OCI-LY7 (cell line): Measurements from ENCODE around the gene PPP2R5C. TPM values are rescaled to one million over a fixed set of nuclear protein-coding genes. Genes with fewer than 3 reads are reported as not detected.

ENCODE experiments used
- BruUV-seq: library from RNA; stranded (reverse); fragments of 400-500 nt; replicated peaks from 2 replicates; lab custom pipeline; 2021; lab: Mats Ljungman, UMichigan
- CTCF ChIA-PET: fragments of 300-600 bp; sonication (Branson Sonifier 250); formaldehyde crosslinking; loops from one replicate; lab custom pipeline; 2022; ENCODE audit warnings: antibody characterized with exemption; ENCODE audit not compliant: unreplicated experiment; lab: Charles Lee
- POLR2A ChIA-PET: fragments of 300-600 bp; sonication (Branson Sonifier 250); formaldehyde crosslinking; loops from one replicate; lab custom pipeline; 2022; ENCODE audit warnings: antibody characterized with exemption; lab: Charles Lee
- DNase-seq: peaks from one replicate; pipeline ENCODE4 v3.0.0-alpha.2; 2015; ENCODE audit warnings: low spot score
- H2AFZ ChIP-seq: fragments of 200-600 bp; sonication (generic), shearing (Covaris generic); 2 replicates; pipeline ENCODE4 v1.6.1; 2014; ENCODE audit warnings: mild to moderate bottlenecking, antibody characterized with exemption, low read length, moderate library complexity
- H3K27ac ChIP-seq: fragments of 200-600 bp; sonication (generic); 2 replicates; pipeline ENCODE4 v1.5.1; 2014; ENCODE audit warnings: mixed run types, low read depth, mild to moderate bottlenecking, moderate library complexity, low read length, inconsistent platforms; ENCODE audit not compliant: poor library complexity, severe bottlenecking
- H3K36me3 ChIP-seq: fragments of 200-600 bp; sonication (generic); 2 replicates; pipeline ENCODE4 v1.6.1; 2014; ENCODE audit warnings: mild to moderate bottlenecking, antibody characterized with exemption, low read length, moderate library complexity, mixed read lengths; ENCODE audit not compliant: insufficient read depth
- H3K4me1 ChIP-seq: fragments of 200-600 bp; sonication (generic); 2 replicates; pipeline ENCODE4 v1.5.1; 2014; ENCODE audit warnings: mild to moderate bottlenecking, low read length; ENCODE audit not compliant: insufficient read depth, poor library complexity, severe bottlenecking
- H3K4me2 ChIP-seq: fragments of 200-600 bp; sonication (generic); 2 replicates; pipeline ENCODE4 v1.6.1; 2014; ENCODE audit warnings: mild to moderate bottlenecking, low read length
- H3K4me3 ChIP-seq: fragments of 200-600 bp; sonication (generic); 2 replicates; pipeline ENCODE4 v1.5.1; 2014; ENCODE audit warnings: mild to moderate bottlenecking, low read depth, low read length; ENCODE audit not compliant: poor library complexity, severe bottlenecking
- H3K79me2 ChIP-seq: fragments of 200-600 bp; sonication (generic); 2 replicates; pipeline ENCODE4 v1.6.1; 2016; ENCODE audit warnings: low read depth, mild to moderate bottlenecking, low read length, moderate library complexity, mixed read lengths; ENCODE audit not compliant: insufficient read depth
- H3K9me2 ChIP-seq: fragments of 200-600 bp; sonication (generic); 2 replicates; pipeline ENCODE4 v1.6.1; 2016; ENCODE audit warnings: mild to moderate bottlenecking, low read length, mixed read lengths; ENCODE audit not compliant: insufficient read depth
- H3K9me3 ChIP-seq: fragments of 200-600 bp; sonication (generic); 2 replicates; pipeline ENCODE4 v1.6.1; 2014; ENCODE audit warnings: mild to moderate bottlenecking, mixed run types, low read length, mixed read lengths
- H4K20me1 ChIP-seq: fragments of 200-600 bp; sonication (generic); 2 replicates; pipeline ENCODE4 v1.6.1; 2014; ENCODE audit warnings: mild to moderate bottlenecking, antibody characterized with exemption, low read length, moderate library complexity, mixed read lengths; ENCODE audit not compliant: insufficient read depth
- EZH2phosphoT487 ChIP-seq: fragments of 200-600 bp; sonication (generic); IDR thresholded peaks from 2 replicates; pipeline ENCODE4 v1.6.1; 2018; ENCODE audit warnings: low read depth, borderline replicate concordance, mild to moderate bottlenecking, mixed run types, antibody characterized with exemption, low read length, moderate library complexity, mixed read lengths
- intact Hi-C: fragments of 100-400 bp; cut with micrococcal nuclease; formaldehyde crosslinking; loops from one replicate; pipeline ENCODE4 v1.10.0; 2022; ENCODE audit not compliant: unreplicated experiment
- total RNA-seq, 2 experiments: library from RNA; depleted of rRNA in 1 of 2; stranded (reverse); fragments of >200 nt in 1 of 2; shearing (Covaris generic) in 1 of 2; gene quantifications; 2 replicates each; pipeline ENCODE4 v1.2.3, GENCODE V29; 2014 to 2022
- TF ChIP-seq, protein P1 (sequence below): fragments of 200-600 bp; sonication (generic); conservative IDR thresholded peaks from 2 replicates; pipeline ENCODE4 v1.5.1; 2014; ENCODE audit warnings: mild to moderate bottlenecking, antibody characterized with exemption, low read length, moderate library complexity, mixed read lengths

Gene PPP2R5C
- total RNA-seq, 2 experiments from 2014 or later = 161 to 236 TPM

DNA sequence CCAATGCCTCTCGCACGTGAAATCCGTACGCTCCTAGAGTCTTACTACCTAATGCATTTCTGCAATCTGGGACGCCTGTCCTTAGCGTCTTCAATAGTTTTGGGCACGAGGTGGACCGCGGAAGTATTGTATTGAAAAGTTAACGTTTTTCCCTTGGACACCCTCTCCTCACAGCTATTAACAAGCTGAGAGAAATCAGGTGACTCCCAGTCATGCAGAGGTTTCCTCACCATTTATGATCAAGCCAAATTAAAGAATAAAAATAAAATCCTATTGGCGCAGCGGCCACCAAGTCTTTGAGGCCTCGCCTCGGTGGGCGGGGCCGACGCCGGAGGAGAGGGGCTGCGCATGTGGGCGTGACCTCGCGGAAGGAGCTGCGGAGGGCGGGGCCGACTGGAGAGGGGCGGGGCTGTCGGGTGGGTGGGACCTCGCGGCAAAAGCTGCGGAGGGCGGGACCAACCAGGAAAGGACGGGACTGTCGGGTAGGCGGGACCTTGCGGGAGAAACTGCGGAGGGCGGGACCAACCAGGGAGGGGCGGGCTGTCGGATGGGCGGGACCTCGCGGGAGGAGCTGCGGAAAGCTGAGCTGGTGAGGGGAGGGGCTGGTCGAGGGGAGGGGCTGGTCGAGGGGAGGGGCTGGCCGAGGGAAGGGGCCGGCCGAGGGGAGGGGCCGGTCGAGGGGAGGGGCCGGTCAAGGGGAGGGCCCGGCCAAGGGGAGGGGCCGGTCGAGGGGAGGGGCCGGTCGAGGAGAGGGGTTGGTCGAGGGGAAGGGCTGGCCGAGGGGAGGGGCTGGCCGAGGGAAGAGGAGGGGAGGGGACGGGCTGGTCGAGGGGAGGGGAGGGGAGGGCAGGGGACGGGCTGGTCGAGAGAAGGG is 1.1 kb upstream of the PPP2R5C start:
- BruUV-seq = no TSS peak
- H3K4me3 ChIP-seq = peak overlapping the region; percentile 100

GRCh38 chr14:101761881-101762529 is 496 bp downstream of the PPP2R5C start:
- no TSS peak for BruUV-seq

More for the DNA sequence above, 1.1 kb upstream of the PPP2R5C start:
- 0 out of 2 replicates have a peak, but pooled peaks cover 5% of the 10 kb centered on the region for H4K20me1 ChIP-seq
- H3K9me2 ChIP-seq = no peaks in the 10 kb centered on the region
- peak overlapping the region; percentile 71; the same call in 1 of the 2 replicates for H2AFZ ChIP-seq
- peak overlapping the region; percentile 54 for H3K4me2 ChIP-seq
- H3K27ac ChIP-seq = no peak overlapping the region
- H3K4me1 ChIP-seq = peaks cover 15% of the 10 kb centered on the region
- peak; percentile 97 for DNase-seq
- no peaks in the 10 kb centered on the region for H3K9me3 ChIP-seq
- ChIA-PET POLR2A (interaction anchor here (0.5 to 1.7 kb wide), 13 partner anchors 10 to 1754 kb away, joined by 3 to 4 read pairs (median 3); no protein-coding TSS in a partner anchor), CTCF (interaction anchor here (0.5 to 1.1 kb wide), 5 partner anchors 20 to 173 kb away, joined by 3 to 6 read pairs (median 3); no protein-coding TSS in a partner anchor)
- H3K36me3 ChIP-seq = peaks cover 3% of the 10 kb centered on the region; the same call in 1 of the 2 replicates
- intact Hi-C loops = loop anchor here (1.0 to 2.0 kb wide), 2 partner anchors 188 to 558 kb away; partner anchors contain the start of gene ZNF839
- TF ChIP-seq EZH2phosphoT487 = no peak
- TF ChIP-seq, protein P1, sequence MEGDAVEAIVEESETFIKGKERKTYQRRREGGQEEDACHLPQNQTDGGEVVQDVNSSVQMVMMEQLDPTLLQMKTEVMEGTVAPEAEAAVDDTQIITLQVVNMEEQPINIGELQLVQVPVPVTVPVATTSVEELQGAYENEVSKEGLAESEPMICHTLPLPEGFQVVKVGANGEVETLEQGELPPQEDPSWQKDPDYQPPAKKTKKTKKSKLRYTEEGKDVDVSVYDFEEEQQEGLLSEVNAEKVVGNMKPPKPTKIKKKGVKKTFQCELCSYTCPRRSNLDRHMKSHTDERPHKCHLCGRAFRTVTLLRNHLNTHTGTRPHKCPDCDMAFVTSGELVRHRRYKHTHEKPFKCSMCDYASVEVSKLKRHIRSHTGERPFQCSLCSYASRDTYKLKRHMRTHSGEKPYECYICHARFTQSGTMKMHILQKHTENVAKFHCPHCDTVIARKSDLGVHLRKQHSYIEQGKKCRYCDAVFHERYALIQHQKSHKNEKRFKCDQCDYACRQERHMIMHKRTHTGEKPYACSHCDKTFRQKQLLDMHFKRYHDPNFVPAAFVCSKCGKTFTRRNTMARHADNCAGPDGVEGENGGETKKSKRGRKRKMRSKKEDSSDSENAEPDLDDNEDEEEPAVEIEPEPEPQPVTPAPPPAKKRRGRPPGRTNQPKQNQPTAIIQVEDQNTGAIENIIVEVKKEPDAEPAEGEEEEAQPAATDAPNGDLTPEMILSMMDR = no peak
- H3K79me2 ChIP-seq = no peaks in the 10 kb centered on the region; the same call in 1 of the 2 replicates

More at GRCh38 chr14:101761881-101762529, 496 bp downstream of the PPP2R5C start:
- DNase-seq = peak; percentile 46
- Histone ChIP-seq H4K20me1 (0 out of 2 replicates have a peak, but pooled peaks cover 5% of the 10 kb centered on the region), H2AFZ (peak overlapping the region; percentile 61), H3K9me2 (no peaks in the 10 kb centered on the region), H3K36me3 (peaks cover 16% of the 10 kb centered on the region; the same call in 1 of the 2 replicates), H3K9me3 (no peaks in the 10 kb centered on the region), H3K27ac (peak overlapping the region; percentile 35), H3K4me1 (peaks cover 15% of the 10 kb centered on the region), H3K79me2 (no peaks in the 10 kb centered on the region; the same call in 1 of the 2 replicates), H3K4me2 (peak overlapping the region; percentile 86), H3K4me3 (peak overlapping the region; percentile 85)
- POLR2A ChIA-PET = interaction anchor here (0.6 to 1.5 kb wide), 6 partner anchors 10 to 65 kb away, joined by 3 to 6 read pairs (median 4); no protein-coding TSS in a partner anchor
- TF ChIP-seq EZH2phosphoT487 = no peak
- TF ChIP-seq, protein P1 = no peak
- CTCF ChIA-PET = no interaction called here
- intact Hi-C loops = loop anchor here (2.0 kb wide), 1 partner anchor 557 kb away; the partner anchor contains the start of gene ZNF839
